BLaER1 treated with 17β-estradiol and CSF1 and Interleukin-3, amounts not matched to agents 10 nM and 100 nM (cell line): ENCODE measurements around the gene KCTD17.

Experiments used
- H3K27ac ChIP-seq, 11 experiments: shearing (Covaris generic); formaldehyde crosslinking; 2 replicates each; pipeline ENCODE4 v1.8.1; 2022
- H3K27me3 ChIP-seq, 11 experiments: shearing (Covaris generic); formaldehyde crosslinking; 2 replicates each; pipeline ENCODE4 v1.8.1; 2022
- H3K36me3 ChIP-seq, 11 experiments: shearing (Covaris generic); formaldehyde crosslinking; 2 replicates each; pipeline ENCODE4 v1.8.1; 2022
- H3K4me1 ChIP-seq, 10 experiments: shearing (Covaris generic); formaldehyde crosslinking; 2 replicates each; pipeline ENCODE4 v1.8.1; 2022
- H3K4me2 ChIP-seq, 11 experiments: shearing (Covaris generic); formaldehyde crosslinking; 2 replicates each; pipeline ENCODE4 v1.8.1; 2022
- H3K4me3 ChIP-seq, 10 experiments: shearing (Covaris generic); formaldehyde crosslinking; 2 replicates each; pipeline ENCODE4 v1.8.1; 2022
- H3K9ac ChIP-seq, 11 experiments: shearing (Covaris generic); formaldehyde crosslinking; 2 replicates each; pipeline ENCODE4 v1.8.1; 2022
- H3K9me3 ChIP-seq, 11 experiments: shearing (Covaris generic); formaldehyde crosslinking; replicated peaks in 1 of 11; 2 replicates each; pipeline ENCODE4 v1.8.1; 2022
- H4K20me1 ChIP-seq, 11 experiments: shearing (Covaris generic); formaldehyde crosslinking; 2 replicates each; pipeline ENCODE4 v1.8.1; 2022
- Cebpa-rat ChIP-seq, 11 experiments: shearing (Covaris generic); IDR thresholded peaks; 2 replicates each; pipeline ENCODE4 v1.8.1; 2022

The KCTD17 gene

GRCh38 chr22:37111156-37111717, 59.7 kb downstream of the KCTD17 start:
- TF ChIP-seq Cebpa-rat (IDR thresholded peaks at IDR 0.05) = no peak
- Histone ChIP-seq H4K20me1 (no peaks in the 10 kb centered on the region; a peak in 2 of 22 replicates), H3K4me3 (no peak overlapping the region), H3K36me3 (no peaks in the 10 kb centered on the region), H3K27me3 (no peaks in the 10 kb centered on the region), H3K4me1 (peaks cover 0 to 8% (median 0%) of the 10 kb centered on the region in 10 experiments; a peak in 6 of 20 replicates), H3K27ac (no peak overlapping the region), H3K4me2 (no peak overlapping the region), H3K9me3 (no peaks in the 10 kb centered on the region), H3K9ac (no peak overlapping the region)

GRCh38 chr22:37112084-37112728, 60.7 kb downstream of the KCTD17 start:
- no peak for TF ChIP-seq Cebpa-rat (IDR thresholded peaks at IDR 0.05)
- H3K27ac ChIP-seq = no peak overlapping the region

More at GRCh38 chr22:37112084-37112728, 60.7 kb downstream of the KCTD17 start:
- H3K27me3 ChIP-seq = no peaks in the 10 kb centered on the region
- H3K9ac ChIP-seq = no peak overlapping the region
- no peak overlapping the region for H3K4me2 ChIP-seq
- H3K36me3 ChIP-seq = no peaks in the 10 kb centered on the region
- no peak overlapping the region for H3K4me3 ChIP-seq
- H3K9me3 ChIP-seq = no peaks in the 10 kb centered on the region
- peaks cover 0 to 8% (median 0%) of the 10 kb centered on the region in 10 experiments; a peak in 6 of 20 replicates for H3K4me1 ChIP-seq
- no peaks in the 10 kb centered on the region; a peak in 1 of 22 replicates for H4K20me1 ChIP-seq
